HG03159 (cell line): ENCODE results near the gene PTTG2.
"Not testable (repeated sequence)": the region's sequence is repeated elsewhere in the genome, so short reads cannot be mapped to it uniquely, and the experiment has no call there.

Experiments used
- ATAC-seq: cut with Tn5 transposase; IDR thresholded peaks from one replicate; pipeline ENCODE4 v1.9.1; 2021; ENCODE audit warnings: mild to moderate bottlenecking, moderate library complexity; ENCODE audit not compliant: unreplicated experiment

Gene PTTG2

DNA sequence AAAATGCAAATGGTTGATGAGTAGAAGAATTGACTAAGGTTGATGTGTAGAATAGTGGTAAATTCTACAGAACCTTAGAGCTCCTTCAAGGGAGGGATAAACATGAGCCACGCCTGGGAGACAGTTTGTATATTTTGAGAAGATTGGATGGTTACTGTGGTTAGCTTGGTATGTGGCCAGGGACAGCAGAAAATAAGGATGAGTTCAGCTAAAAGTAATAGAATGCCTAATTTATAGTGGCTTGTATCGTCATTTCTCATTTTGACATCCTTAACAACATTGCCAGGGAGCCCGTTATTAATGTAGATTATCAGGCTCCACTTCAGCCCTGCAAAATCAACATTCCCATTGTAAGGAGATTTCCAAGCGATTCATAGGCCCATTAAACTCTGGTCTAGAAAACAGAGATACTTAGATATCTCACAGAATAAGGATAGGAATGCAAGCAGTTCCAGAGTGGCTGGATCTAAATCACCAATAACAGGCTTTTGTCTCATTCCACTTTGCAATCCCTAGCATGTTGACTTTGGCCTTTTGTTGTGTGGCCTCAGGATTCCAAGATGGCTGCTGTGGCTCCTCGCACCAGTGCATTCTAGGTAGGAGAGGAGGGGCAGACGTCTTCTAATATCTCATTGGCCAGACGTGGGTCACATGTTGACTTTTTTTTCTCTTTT lies 6.4 kb upstream of the PTTG2 start:
- ATAC-seq = no peak

DNA sequence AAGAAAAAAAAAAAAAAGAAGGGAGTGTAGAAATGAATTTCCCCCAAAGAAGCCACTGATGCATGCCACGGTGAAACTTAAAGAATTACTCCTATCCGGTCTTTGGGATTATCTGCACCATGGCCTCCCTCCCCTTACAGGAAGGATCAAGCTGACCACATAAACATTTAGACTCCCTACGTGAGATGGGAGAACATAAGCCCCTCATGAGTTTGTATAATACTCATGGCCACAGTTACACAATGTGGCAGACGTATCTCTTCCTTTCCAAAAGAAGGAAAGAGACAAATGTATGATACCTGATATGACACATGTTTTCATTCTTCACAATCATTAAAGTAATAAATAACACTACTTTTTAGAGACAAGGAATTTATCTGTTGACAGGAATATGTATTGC lies 3.3 kb upstream of the PTTG2 start:
- no peak for ATAC-seq

GRCh38 chr4:37958932-37959331 lies 1.3 kb upstream of the PTTG2 start:
- no peak for ATAC-seq

GRCh38 chr4:37960679-37961450 lies 667 bp downstream of the PTTG2 start:
- ATAC-seq = no peak

DNA sequence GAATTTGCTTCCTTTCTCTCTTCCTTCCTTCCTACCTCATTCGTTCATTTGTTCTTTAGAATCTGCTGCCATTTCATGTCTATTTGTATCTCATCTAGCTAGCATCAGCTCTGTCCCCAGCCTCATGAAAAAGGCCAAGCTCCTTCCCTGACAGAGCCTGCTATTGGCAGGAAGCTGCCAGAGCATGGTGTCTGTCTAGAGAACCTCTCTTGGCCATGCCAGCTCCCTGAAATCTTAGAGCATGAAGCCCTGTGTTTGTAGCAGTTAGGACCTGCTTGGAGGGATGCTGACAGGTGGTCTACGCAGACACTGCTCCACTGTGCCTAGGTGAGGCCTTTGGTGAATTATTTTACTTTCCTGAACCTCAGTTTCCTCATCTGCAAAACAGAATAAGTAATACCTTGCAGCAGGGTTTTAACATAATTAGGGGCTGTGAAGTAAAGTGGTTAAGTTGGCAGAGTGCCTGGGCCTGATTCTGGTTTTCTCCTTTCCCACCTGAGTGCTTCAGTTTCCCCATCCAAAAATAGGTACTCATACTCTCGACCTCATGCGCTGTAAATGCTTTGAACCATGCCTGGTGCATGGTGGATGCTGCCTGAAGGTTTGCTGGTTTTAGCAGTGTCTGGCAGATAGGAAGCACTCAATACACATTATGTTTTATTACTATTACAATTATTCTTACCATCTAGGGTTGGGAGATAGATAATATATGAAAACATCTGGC lies 4.7 kb downstream of the PTTG2 start:
- ATAC-seq = no peak

GRCh38 chr4:37966044-37966443 lies 5.8 kb downstream of the PTTG2 start:
- no peak for ATAC-seq

DNA sequence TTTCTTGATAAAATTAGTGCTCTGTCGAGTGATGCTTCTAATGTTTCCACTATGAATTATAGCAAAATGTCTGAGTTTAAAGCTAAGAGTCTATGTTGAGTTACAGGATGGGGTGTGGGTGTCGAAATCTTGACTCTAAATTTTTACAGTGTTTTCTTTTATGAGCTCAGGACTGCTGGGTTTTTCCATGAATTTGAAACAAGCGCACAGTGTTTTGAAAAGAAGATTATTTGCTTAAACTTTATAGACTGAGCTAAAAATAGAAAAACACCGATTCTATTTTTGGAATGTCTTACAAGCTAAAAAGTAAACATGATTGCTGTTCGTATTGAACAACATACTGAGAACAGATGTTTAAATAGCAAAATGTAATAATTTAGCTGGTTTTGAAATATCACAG lies 7.5 kb downstream of the PTTG2 start:
- ATAC-seq = no peak

GRCh38 chr4:37968747-37969146 lies 8.5 kb downstream of the PTTG2 start:
- no peak for ATAC-seq

- peak; percentile 57 for ATAC-seq
Measured at GRCh38 chr4:37970702-37971101, 10.5 kb downstream of the PTTG2 start.

DNA sequence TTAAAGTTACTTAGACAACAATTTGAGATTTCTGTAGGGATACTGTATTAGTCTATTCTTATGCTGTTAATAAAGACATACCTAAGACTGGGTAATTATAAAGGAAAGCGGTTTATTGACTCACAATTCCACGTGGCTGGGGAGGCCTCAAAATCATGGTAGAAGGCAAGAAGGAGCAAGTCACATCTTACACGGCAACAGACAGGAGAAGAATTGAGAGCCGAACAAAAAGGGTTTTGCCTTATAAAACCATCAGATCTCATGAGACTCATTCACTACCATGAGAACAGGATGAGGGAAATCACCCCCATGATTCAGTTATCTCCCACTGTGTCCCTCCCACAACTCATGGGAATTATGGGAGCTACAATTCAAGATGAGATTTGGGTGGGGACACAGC lies 11.0 kb downstream of the PTTG2 start:
- ATAC-seq = no peak

GRCh38 chr4:37973441-37973840 lies 13.2 kb downstream of the PTTG2 start:
- no peak for ATAC-seq

DNA sequence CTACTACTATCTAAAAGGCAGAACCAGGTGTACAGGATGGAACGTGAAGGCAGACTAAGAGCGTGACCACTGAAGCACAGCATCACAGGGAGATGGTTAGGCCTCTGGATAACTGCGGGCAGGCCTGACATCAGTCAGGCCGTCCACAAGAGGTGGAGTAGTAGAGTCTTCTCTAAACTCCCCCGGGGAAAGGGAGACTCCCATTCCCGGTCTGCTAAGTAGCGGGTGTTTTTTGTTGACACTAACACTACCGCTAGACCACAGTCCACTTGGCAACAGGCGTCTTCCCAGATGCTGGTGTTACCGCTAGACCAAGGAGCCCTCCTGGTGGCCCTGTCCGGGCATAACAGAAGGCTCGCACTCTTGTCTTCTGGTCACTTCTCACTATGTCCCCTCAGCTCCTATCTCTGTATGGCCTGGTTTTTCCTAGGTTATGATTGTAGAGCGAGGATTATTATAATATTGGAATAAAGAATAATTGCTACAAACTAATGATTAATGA lies 15.2 kb downstream of the PTTG2 start:
- ATAC-seq = not testable (repeated sequence)

GRCh38 chr4:37976507-37976906 lies 16.3 kb downstream of the PTTG2 start:
- ATAC-seq = no peak

GRCh38 chr4:37976991-37977470 lies 16.8 kb downstream of the PTTG2 start:
- ATAC-seq = peak; percentile 76

GRCh38 chr4:37977471-37978247 lies 17.5 kb downstream of the PTTG2 start:
- ATAC-seq = peak; percentile 52

DNA sequence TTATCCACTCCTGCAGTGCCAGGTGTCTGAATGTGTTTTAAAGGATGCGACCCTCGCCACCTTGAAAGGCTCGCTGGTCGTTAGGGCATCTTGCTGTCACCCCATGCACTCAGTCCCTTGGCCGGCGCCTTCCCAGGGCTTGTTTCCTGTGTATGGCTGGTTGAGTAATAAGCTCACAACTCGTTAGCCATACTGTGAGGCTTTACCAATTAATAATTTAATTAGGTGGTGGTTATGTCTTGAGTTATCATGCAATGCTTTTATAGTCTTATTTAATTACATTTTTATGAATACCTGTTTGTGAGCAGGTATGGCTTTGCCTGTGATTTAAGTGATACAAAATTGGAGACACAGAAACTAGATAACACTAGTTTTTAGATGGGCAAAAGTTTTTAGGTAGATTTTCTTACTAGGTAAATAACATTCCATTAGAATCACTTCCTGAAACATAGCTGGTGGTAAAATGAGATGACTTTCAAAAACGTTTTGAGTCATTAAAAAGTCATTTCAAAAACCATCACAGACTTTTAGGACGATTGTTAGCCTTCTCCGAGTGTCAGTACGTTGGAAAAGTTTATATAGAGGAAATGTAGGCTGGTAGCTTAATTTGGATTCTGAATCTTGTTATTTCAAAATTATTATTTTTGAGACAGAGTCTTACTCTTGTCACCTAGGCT lies 18.2 kb downstream of the PTTG2 start:
- ATAC-seq = peak; percentile 31

DNA sequence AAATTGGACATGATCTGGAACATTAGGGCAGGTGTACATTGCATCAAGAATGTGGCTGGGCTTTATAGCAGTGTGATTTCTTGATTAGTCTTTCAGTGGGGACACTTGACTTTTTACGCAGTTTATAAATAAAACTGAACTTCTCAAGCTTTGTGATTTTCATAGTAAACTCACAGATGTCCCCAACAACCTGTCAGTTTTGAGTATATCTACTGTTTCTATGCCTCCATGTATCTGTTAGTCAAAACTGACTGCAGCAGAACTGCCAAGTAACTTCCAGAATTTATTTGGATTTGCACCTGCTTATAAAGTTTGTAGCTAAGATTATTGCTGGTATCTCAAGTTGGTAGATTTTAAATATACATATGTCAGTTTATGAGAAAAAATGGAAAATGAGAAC lies 20.0 kb downstream of the PTTG2 start:
- ATAC-seq = no peak

GRCh38 chr4:37981425-37981824 lies 21.2 kb downstream of the PTTG2 start:
- ATAC-seq = no peak

- no peak for ATAC-seq
Measured at GRCh38 chr4:37981844-37982720, 21.9 kb downstream of the PTTG2 start.
